GM12878 (cell line): ENCODE data around the gene ZC3H12D. TPM values are rescaled to one million over a fixed set of nuclear protein-coding genes. Genes with fewer than 3 reads are reported as not detected.

Experiments used
- ATF2 ChIP-seq: IDR thresholded peaks from 2 replicates; pipeline ENCODE4 v1.6.1; 2012; ENCODE audit warnings: low read length, inconsistent platforms
- CHD1 ChIP-seq: IDR thresholded peaks from 2 replicates; pipeline ENCODE4 v1.6.1; 2012; ENCODE audit warnings: low read depth, low read length, improper control_type of control experiment
- IKZF1 ChIP-seq: fragments of 450-650 bp; conservative IDR thresholded peaks from 2 replicates; pipeline ENCODE4 v1.6.1; 2017; ENCODE audit warnings: antibody characterized with exemption, mild to moderate bottlenecking
- JUND ChIP-seq: IDR thresholded peaks from 2 replicates; pipeline ENCODE4 v1.6.1; 2012; ENCODE audit warnings: low read depth, mild to moderate bottlenecking, low read length, improper control_type of control experiment, moderate library complexity
- MTA3 ChIP-seq: IDR thresholded peaks from 2 replicates; pipeline ENCODE4 v1.6.1; 2012; ENCODE audit warnings: low read length, inconsistent platforms, borderline replicate concordance
- NFYA ChIP-seq: IDR thresholded peaks from 2 replicates; pipeline ENCODE4 v1.6.1; 2011; ENCODE audit warnings: low read depth, mild to moderate bottlenecking, low read length, improper control_type of control experiment, borderline replicate concordance
- PML ChIP-seq: IDR thresholded peaks from 2 replicates; pipeline ENCODE4 v1.6.1; 2012; ENCODE audit warnings: low read length, inconsistent platforms
- SKIL ChIP-seq: fragments of 450-650 bp; IDR thresholded peaks from 2 replicates; pipeline ENCODE4 v1.6.1; 2017; ENCODE audit warnings: mild to moderate bottlenecking, low read depth, inconsistent platforms; ENCODE audit not compliant: poor library complexity, severe bottlenecking
- STAT3 ChIP-seq: IDR thresholded peaks from 2 replicates; pipeline ENCODE4 v1.6.1; 2011; ENCODE audit warnings: low read depth, low read length, improper control_type of control experiment
- ZBTB40 ChIP-seq: fragments of 450-650 bp; IDR thresholded peaks from 2 replicates; pipeline ENCODE4 v1.6.1; 2016; ENCODE audit warnings: mild to moderate bottlenecking, moderate library complexity, borderline replicate concordance
- polyA plus RNA-seq, 11 experiments: library from polyadenylated mRNA; depleted of rRNA in 4 of 11; unstranded in 6 of 11; stranded (reverse) in 5 of 11; fragments of >200 nt; fragmentation: Nextera tagmentation in 4 of 11; fragmentation: Illumina TruSeq in 1 of 11; extraction: Ambion mirVana in 4 of 11; extraction: Trizol in 1 of 11; gene quantifications; 1 replicate in 1 of 11; 2 replicates in 10 of 11; pipeline versions ENCODE4 v1.2.1 to v1.2.3, GENCODE V29; 2011 to 2016; ENCODE audit warnings: inconsistent platforms in 2 of 11, missing spikeins in 2 of 11, low read depth in 1 of 11
- total RNA-seq, 4 experiments: library from RNA; depleted of rRNA in 3 of 4; stranded (reverse); fragments of >200 nt in 3 of 4; fragmentation: Illumina TruSeq in 1 of 4; extraction: Trizol in 1 of 4; gene quantifications; 2 replicates each; pipeline versions ENCODE4 v1.2.1 to v1.2.3, GENCODE V29; 2013 to 2021

Gene ZC3H12D
- total and polyA plus RNA-seq, 10 of the 15 experiments (the other 5 are each of a cell fraction or from before 2014, with no cell fraction given): 1.4 to 29.7 (median 8.8) TPM

- no peak for TF ChIP-seq ZBTB40
- no peak for TF ChIP-seq PML
- TF ChIP-seq NFYA: no peak
- TF ChIP-seq STAT3: no peak
- no peak for TF ChIP-seq MTA3
- peak; percentile 19; the same call in 1 of the 2 replicates for TF ChIP-seq JUND
- no peak for TF ChIP-seq CHD1
- peak; percentile 70 for TF ChIP-seq SKIL
- TF ChIP-seq IKZF1: peak; percentile 51
- TF ChIP-seq ATF2: no peak
- TF ChIP-seq, all 136 proteins: peak for 23
These were observed 11.4 kb downstream of the ZC3H12D start (continued) for GRCh38 chr6:149473080-149474052.
